GM18505 (cell line): ENCODE measurements around the gene SACM1L.
A peak's percentile ranks its signal among the peaks of the same experiment; 100 is the strongest.

Experiments used
- ATAC-seq: cut with Tn5 transposase; IDR thresholded peaks from one replicate; pipeline ENCODE4 v1.9.1; 2021; ENCODE audit not compliant: unreplicated experiment
- POLR2A ChIP-seq: IDR thresholded peaks from 4 replicates; pipeline ENCODE4 v1.6.1; 2011; ENCODE audit warnings: borderline replicate concordance; ENCODE audit not compliant: insufficient read depth, insufficient read length; ENCODE audit errors: extremely low read depth

Gene SACM1L

DNA sequence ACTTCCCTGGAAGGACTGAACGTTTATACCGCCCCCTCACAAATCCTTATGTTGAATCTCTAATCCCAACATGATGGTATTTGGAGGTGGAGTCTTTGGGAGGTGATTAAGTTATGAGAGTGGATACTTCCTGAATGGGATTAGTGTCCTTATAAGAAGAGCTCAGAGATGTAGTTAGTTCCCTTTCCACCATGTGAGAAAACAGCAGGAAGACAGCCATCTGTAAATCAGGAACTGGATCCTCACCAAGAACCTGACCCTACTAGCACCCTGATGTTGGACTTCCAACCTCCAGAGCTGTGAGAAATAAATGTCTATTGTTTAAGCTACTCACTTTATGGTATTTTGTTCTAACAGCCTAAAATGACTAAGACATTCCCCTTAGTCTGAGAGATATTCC is 33.3 kb upstream of the SACM1L start:
- no peak for ATAC-seq
- TF ChIP-seq POLR2A = no peak

DNA sequence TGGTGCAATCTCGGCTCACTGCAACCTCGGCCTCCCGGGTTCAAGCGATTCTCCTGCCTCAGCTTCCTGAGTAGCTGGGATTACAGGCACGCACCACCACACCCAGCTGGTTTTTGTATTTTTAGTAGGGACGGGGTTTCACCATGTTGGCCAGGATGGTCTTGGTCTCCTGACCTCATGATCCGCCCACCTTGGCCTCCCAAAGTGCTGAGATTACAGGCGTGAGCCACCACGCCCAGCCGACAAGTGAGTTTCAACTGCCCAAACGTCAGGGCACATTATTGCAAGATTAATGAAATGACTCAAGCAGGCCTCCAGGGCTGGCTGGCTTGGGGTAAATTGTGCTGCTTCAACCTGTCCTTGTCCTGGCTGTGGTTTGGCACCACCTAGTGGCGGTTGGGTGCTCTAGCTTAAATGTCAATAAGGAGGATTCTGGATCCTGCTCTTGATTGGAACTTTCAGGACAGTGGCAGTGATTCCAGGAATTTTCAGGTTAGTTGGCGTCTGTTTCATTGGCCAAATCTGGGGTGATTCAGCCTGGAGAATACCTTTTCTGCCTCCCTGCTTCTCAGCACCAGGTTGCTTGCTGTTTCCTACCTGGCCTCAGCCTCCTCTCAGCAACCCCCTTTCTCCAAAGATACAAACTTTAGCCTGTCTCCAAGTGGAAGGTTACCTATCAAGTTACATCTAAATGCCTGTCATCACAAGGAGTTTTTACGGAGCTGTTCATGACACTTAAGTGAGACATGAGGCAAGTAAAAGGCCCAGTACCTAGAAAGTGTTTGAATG is 32.4 kb upstream of the SACM1L start:
- no peak for TF ChIP-seq POLR2A
- peak; percentile 48 for ATAC-seq

DNA sequence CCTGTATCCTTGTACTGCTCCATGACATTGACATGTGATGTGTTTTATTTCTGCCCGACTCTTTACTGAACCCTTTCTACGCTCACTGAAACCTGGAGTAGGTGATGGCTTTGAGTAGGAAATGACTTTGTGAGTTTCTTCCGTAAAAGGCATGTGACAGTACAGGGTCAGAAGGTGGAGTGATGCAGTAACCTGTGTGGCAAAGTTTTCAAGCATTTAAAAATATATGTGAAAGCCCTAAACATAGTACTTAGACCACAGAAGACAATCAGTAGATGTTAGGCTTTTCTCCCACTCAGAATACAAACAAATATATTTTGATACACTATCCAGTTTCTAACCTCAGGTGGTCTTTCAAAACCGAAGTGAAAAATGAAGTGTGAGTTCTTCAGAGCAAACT is 31.3 kb upstream of the SACM1L start:
- ATAC-seq = no peak
- no peak for TF ChIP-seq POLR2A

DNA sequence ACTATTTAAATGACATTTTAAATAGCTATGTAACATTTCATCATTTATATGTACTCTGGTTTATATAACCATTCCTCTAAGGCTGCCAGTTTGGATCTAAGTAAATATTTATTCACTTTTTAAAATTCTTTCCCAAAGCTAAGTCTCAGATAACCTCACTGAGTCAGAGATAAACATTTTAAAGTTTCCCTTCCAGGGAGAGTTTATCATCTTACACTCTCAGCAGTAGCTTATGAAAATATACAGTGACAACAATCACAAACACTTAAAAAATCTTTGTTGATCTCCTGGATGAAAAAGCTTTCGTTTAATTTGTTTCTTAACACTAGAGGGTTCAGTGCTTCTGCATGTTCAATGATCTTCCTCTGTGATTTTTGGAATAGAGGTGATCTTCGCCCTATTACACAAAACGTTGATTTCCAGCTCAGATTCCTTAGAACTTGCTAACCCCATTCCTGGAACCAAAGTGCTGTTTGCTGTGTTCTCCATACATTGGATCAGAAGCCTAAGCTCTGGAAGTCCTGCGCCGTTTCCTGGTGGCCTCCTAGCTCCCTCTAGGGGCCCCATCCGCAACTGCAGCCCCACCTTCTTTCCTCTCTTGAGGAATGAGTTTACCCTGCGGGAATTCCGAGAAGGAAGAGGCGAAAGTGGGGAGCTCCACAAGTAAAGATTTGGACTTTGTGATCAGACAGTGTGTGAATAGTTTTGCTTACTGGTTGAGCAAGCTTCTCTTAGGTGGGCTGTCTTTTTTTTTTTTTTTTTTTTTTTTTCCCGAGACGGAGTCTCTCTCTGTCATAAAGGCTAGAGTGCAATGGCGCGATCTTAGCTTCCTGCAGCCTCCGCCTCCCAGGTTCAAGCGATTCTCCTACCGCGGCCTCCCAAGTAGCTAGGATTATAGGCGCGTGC is 29.3 kb upstream of the SACM1L start:
- no peak for ATAC-seq
- no peak for TF ChIP-seq POLR2A

DNA sequence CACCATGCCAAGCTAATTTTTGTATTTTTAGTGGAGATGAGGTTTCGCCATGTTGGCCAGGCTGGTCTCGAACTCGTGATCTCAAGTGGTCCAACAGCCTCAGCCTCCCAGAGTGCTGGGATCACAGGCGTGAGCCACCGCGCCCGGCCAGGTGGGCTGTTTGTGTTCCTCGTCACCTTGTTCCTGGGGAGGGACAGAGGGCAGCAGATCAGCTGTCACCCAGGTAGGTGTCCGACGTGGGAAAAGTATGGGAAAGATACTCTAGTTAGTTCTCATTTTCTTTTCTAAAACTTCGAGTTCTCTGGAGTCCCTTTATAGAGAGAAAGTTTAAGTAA is 28.7 kb upstream of the SACM1L start:
- no peak for TF ChIP-seq POLR2A
- no peak for ATAC-seq

DNA sequence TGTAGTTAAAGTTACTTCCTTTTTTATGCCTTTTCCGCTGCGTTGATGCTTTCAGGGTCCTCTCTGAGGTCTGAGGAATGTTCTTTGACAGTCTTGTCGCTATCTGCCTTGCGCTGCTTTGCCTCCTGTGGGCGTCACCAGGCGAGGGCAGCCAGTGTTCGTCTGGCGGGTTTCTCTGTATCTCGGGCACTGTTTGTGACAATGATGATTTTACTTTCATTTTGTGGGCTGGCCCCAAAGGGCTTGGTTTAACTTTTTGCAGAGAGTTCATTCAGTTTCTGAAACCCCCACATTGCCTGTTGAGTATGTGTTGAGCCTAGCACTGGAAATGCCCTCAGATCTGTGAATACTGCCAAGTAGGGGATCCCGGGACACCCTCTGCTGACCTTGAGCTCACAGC is 24.6 kb upstream of the SACM1L start:
- peak; percentile 72 for ATAC-seq
- no peak for TF ChIP-seq POLR2A

DNA sequence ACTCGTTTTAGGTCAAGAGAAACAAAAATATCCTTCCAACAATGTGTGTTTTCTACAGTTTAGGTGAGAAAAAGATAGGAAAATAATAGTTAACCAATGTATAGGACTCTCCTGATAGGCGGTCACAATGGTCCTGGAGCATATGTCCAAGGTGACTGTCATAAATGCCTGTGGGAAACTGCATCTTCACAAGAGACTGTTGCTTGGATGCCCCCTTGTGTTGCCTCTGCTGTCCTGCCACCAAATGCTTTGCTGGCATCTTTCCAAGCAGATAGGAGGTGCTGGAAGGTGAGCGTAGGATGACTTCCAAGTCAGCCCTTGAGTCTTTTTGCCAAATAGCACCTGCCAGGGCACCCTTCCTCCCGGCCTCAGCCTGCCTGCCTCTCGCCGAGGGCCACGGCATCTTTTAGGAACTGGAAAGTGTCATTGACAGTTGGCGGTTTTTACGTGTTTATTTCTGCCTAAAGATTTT is 24.1 kb upstream of the SACM1L start:
- ATAC-seq = no peak
- TF ChIP-seq POLR2A = no peak

DNA sequence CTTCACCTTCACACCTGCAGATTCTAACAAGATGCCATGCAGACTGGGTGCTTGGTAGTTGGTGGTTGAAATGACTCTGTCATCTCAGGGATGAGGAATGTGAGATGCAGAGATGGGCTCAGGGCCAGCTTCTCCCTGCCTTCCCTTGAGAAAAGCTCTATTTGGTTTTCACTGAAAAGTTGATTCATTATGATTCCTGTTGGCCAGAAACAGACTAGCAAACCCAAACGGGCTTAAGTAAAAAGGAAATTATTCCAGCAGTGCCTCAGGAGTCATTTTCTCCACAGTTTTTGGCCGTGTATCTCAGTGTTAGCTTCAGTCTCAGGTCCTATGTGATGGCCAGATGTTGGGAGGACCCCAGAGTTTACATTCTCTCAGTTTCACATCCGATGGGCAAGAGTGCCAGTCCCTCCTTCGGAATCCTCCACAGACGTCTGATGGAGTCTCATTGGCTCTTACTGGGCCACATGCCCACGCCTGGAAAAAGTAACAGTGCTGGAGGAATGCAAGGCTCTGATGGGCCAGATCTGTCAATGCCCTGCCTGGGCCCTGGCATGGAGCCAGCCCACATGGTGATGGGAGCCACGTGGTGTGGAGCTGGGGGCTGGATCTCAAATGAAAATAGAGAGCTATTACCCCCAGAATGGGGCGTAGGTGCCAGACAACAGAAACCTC is 22.3 kb upstream of the SACM1L start:
- ATAC-seq = no peak
- no peak for TF ChIP-seq POLR2A

DNA sequence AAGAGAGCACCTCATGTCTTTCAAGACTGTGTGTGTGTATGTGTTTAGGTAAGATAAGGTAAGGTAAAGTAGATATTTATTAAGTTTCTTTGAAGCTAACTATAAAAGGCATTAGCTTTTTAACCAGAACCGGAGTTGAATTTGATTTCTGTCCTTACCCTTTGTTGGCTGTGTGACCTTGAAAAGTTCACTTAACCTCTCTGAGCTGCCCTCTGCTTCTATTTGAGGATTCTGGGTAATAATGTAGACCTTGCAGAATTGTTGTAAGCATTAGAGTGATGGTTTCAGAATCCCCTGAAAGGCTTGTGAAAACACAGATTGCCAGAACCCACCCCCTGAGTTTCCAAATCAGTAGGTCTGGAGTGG is 21.6 kb upstream of the SACM1L start:
- no peak for TF ChIP-seq POLR2A
- ATAC-seq = no peak

DNA sequence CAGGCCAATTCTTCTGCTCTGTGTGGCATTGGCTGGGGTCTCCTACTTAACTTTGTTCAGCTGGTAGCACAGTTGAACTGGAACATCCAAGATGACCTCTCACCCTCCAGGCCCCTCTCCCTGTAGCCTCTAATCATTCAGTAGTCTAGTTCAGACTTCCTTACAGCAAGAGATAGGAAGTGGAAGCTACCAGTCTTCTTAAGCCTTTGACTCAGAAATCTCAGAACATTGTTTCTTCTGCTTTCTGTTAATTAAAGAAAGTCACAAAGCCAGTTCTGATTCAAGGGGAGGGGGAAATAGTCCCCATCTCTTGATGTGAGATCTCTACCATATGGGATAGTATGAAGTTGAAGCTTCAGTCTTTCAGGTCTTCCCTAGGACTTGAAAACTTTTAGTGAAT is 18.8 kb upstream of the SACM1L start:
- TF ChIP-seq POLR2A = no peak
- ATAC-seq = no peak

DNA sequence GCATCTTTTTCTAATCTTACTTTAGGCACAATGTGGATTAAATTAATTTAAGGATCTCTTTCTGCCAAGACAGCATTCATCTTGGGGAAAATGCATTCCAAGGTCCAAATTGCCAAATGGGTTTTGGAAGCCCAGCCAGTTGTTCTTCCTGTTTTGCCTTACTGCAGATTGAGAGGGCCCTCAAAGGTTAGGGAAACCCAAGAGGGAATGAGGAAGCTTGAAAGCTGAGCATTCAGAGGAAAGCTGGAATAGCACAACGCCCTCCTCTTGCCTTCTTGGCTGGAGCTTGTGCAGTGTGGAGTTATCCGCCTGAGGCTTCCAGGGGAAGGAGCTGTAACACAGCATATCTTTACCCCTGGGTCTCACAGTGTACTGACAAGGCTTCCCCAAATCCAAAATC is 18.2 kb upstream of the SACM1L start:
- no peak for TF ChIP-seq POLR2A
- ATAC-seq = no peak

DNA sequence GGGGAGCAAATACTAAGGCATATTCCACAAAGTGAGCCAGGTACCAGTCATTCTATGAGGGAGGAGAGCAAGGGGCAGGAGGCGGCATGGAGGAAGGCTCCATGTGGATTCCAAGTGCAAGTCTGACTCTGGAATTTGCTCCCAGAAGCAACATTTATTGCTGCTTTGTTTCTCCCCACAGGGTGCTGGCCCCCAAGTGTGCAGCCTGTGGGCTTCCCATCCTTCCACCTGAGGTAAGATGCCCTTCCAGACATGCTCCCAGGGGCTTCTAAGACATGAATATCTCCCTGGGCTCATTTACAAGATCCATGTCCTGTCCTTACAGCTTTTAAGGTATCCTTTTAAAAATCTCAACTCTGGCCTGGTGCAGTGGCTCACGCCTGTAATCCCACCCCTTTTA is 15.9 kb upstream of the SACM1L start:
- TF ChIP-seq POLR2A = no peak
- no peak for ATAC-seq

DNA sequence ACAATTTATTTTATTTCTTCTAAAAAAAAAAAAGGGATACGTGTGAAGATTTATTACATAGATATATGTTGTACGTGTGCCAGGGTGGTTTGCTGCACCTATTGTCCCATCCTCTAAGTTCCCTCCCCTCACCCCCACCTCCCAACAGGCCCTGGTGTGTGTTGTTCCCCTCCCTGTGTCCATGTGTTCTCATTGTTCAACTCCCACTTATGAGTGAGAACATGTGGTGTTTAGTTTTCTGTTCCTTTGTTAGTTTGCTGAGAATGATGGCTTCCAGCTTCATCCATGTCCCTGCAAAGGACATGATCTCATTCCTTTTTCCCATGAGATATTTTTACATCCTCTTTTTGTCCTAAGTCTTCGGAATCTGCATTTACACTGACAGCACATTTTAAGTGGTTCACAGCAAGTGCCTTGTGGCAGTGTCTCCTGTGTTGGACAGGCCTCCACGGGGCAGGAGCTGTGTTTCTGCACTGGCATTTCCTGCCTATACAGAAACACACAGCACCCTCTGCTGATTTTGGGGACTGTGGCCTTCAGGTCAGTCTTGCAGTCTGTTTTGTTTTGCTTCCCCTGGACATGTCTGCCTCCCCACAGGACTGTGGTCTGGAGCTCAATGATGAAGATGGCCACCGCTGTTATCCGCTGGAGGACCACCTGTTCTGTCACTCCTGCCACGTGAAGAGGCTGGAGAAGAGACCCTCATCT is 12.7 kb upstream of the SACM1L start:
- ATAC-seq = no peak
- no peak for TF ChIP-seq POLR2A
